CD14-positive monocyte (primary cell): ENCODE data around the gene B4GALNT4. TPM values are rescaled to one million over a fixed set of nuclear protein-coding genes. Genes with fewer than 3 reads are reported as not detected.

ENCODE experiments used
- DNase-seq, 3 donors: peaks; one replicate each; pipeline ENCODE4 v3.0.0-alpha.2; 2011 to 2022
- H2AFZ ChIP-seq: 2 replicates; pipeline ENCODE4 v1.6.0; 2012; ENCODE audit warnings: mild to moderate bottlenecking, low read depth, low read length, inconsistent platforms; ENCODE audit not compliant: insufficient read depth, poor library complexity, severe bottlenecking
- H3K27ac ChIP-seq, 2 donors: 1 replicate in 1 of 2; 2 replicates in 1 of 2; pipeline ENCODE4 v1.5.1; 2012 to 2013; ENCODE audit warnings: low read length in 2 of 2, control low read depth in 1 of 2, inconsistent platforms in 1 of 2, low read depth in 1 of 2, mild to moderate bottlenecking in 1 of 2
- H3K27me3 ChIP-seq, 2 donors: one replicate each; pipeline versions ENCODE4 v1.6.0 to v1.6.1; 2011 to 2013; ENCODE audit warnings: low read length in 2 of 2; ENCODE audit not compliant: control insufficient read depth in 2 of 2, insufficient read depth in 2 of 2
- H3K36me3 ChIP-seq, 2 donors: replicated peaks in 1 of 2; 1 replicate in 1 of 2; 2 replicates in 1 of 2; pipeline versions ENCODE4 v1.5.1 to v1.6.1; 2012 to 2013; ENCODE audit warnings: low read length in 2 of 2, control low read depth in 1 of 2, inconsistent platforms in 1 of 2, mild to moderate bottlenecking in 1 of 2; ENCODE audit not compliant: insufficient read depth in 2 of 2, control insufficient read depth in 1 of 2
- H3K4me1 ChIP-seq, 2 donors: 1 replicate in 1 of 2; 2 replicates in 1 of 2; pipeline versions ENCODE4 v1.5.1 to v1.6.1; 2012 to 2013; ENCODE audit warnings: low read length in 2 of 2, control low read depth in 1 of 2, inconsistent platforms in 1 of 2, mild to moderate bottlenecking in 1 of 2, moderate library complexity in 1 of 2; ENCODE audit not compliant: insufficient read depth in 2 of 2, control insufficient read depth in 1 of 2
- H3K4me2 ChIP-seq: replicated peaks from 2 replicates; pipeline ENCODE3; 2012; ENCODE audit warnings: low read length, moderate library complexity, mild to moderate bottlenecking; ENCODE audit not compliant: poor library complexity, severe bottlenecking; ENCODE audit errors: extremely low read depth
- H3K4me3 ChIP-seq, 3 experiments: fragments of 200-600 bp in 1 of 3; sonication (generic) in 1 of 3; replicated peaks in 1 of 3; 1 replicate in 2 of 3; 2 replicates in 1 of 3; pipeline ENCODE4 v1.5.1; 2011 to 2013; ENCODE audit warnings: low read length in 3 of 3, mild to moderate bottlenecking in 3 of 3, control low read depth in 2 of 3, low read depth in 2 of 3, inconsistent platforms in 1 of 3, moderate library complexity in 1 of 3
- H3K79me2 ChIP-seq: 2 replicates; pipeline ENCODE4 v1.6.0; 2012; ENCODE audit warnings: mild to moderate bottlenecking, control low read depth, inconsistent platforms, low read length, moderate library complexity; ENCODE audit not compliant: insufficient read depth
- H3K9ac ChIP-seq: 2 replicates; pipeline ENCODE4 v1.6.0; 2017; ENCODE audit warnings: low read length, mild to moderate bottlenecking; ENCODE audit not compliant: insufficient read depth, poor library complexity, severe bottlenecking
- H3K9me3 ChIP-seq, 2 donors: replicated peaks in 1 of 2; 1 replicate in 1 of 2; 2 replicates in 1 of 2; pipeline versions ENCODE4 v1.5.1 to v1.6.1; 2012 to 2013; ENCODE audit warnings: low read length in 2 of 2, control low read depth in 1 of 2; ENCODE audit not compliant: control insufficient read depth in 1 of 2, insufficient read depth in 1 of 2
- H4K20me1 ChIP-seq: 2 replicates; pipeline ENCODE4 v1.6.0; 2012; ENCODE audit warnings: mild to moderate bottlenecking, low read length, control low read depth, moderate library complexity; ENCODE audit not compliant: insufficient read depth
- H3K27ac Mint-ChIP-seq, 7 donors: one replicate each; pipeline ENCODE4 v1.8.0; 2020; ENCODE audit warnings: mild to moderate bottlenecking in 7 of 7, mixed read lengths in 7 of 7, moderate library complexity in 6 of 7, inconsistent platforms in 2 of 7
- H3K27me3 Mint-ChIP-seq, 3 donors: one replicate each; pipeline ENCODE4 v1.8.0; 2021 to 2022; ENCODE audit warnings: low read depth in 3 of 3, mild to moderate bottlenecking in 3 of 3, mixed read lengths in 3 of 3, moderate library complexity in 3 of 3, inconsistent platforms in 1 of 3
- H3K36me3 Mint-ChIP-seq, 2 donors: one replicate each; pipeline ENCODE4 v1.8.0; 2020; ENCODE audit warnings: mixed read lengths in 2 of 2, inconsistent platforms in 1 of 2, mild to moderate bottlenecking in 1 of 2
- H3K4me1 Mint-ChIP-seq: one replicate; pipeline ENCODE4 v1.8.0; 2020; ENCODE audit warnings: mild to moderate bottlenecking, mixed read lengths
- H3K4me3 Mint-ChIP-seq, 2 donors: one replicate each; pipeline ENCODE4 v1.8.0; 2020; ENCODE audit warnings: mild to moderate bottlenecking in 2 of 2, mixed read lengths in 2 of 2, moderate library complexity in 1 of 2
- H3K9me3 Mint-ChIP-seq, 7 donors: one replicate each; pipeline ENCODE4 v1.8.0; 2020 to 2022; ENCODE audit warnings: mixed read lengths in 7 of 7, mild to moderate bottlenecking in 6 of 7, moderate library complexity in 6 of 7, inconsistent platforms in 2 of 7
- CTCF ChIP-seq: fragments of 200-600 bp; IDR thresholded peaks from one replicate; pipeline ENCODE4 v1.8.0; 2022; ENCODE audit warnings: antibody characterized with exemption, mild to moderate bottlenecking
- WGBS: methylation state at CpG from one replicate; pipeline ENCODE4 v1.1.5; 2013; ENCODE audit warnings: missing lambda C conversion rate; ENCODE audit not compliant: insufficient coverage; 5-methylcytosine and 5-hydroxymethylcytosine counted together
- intact Hi-C, 2 donors: fragments of 100-400 bp; cut with micrococcal nuclease; formaldehyde crosslinking; loops; one replicate each; pipeline versions ENCODE4 v1.15.0 to v1.15.1; 2023
- polyA plus RNA-seq, 3 donors: library from polyadenylated mRNA; depleted of rRNA in 1 of 3; unstranded in 2 of 3; stranded (reverse) in 1 of 3; fragments of 300-500 nt in 2 of 3; fragments of >200 nt in 1 of 3; fragmentation: Illumina TruSeq in 2 of 3; gene quantifications; 1 replicate in 2 of 3; 2 replicates in 1 of 3; pipeline ENCODE4 v1.2.3, GENCODE V29; 2012 to 2021

B4GALNT4 gene
- polyA plus RNA-seq, 3 donors, result not detected

- peaks cover 0 to 2% of the 10 kb centered on the region in 2 donors for H3K36me3 ChIP-seq
- peaks cover 15% of the 10 kb centered on the region for H4K20me1 ChIP-seq
- peaks cover 16% of the 10 kb centered on the region for H3K79me2 ChIP-seq
- TF ChIP-seq CTCF, result no peak
- H3K9me3 Mint-ChIP-seq, result no peaks in the 10 kb centered on the region
- 83% methylated on average over 6 of the region's 7 CpGs for WGBS
- H3K27me3 ChIP-seq, result no peaks in the 10 kb centered on the region
- H3K4me3 ChIP-seq, result no peak overlapping the region
- H3K9ac ChIP-seq, result no peak overlapping the region
- no peak overlapping the region for H3K27ac ChIP-seq
- no peaks in the 10 kb centered on the region for H3K36me3 Mint-ChIP-seq
- peaks cover 18% of the 10 kb centered on the region for H3K4me1 Mint-ChIP-seq
- peak overlapping the region in 1 of 7 donors; percentile 18 for H3K27ac Mint-ChIP-seq
- H3K4me2 ChIP-seq, result no peak overlapping the region
- no peak for DNase-seq
- intact Hi-C loops, result loop anchor here in 1 of 2 donors (5.0 kb wide), 2 partner anchors 98 to 172 kb away; partner anchors contain the start of genes PSMD13, RNH1 and SIRT3
- H3K4me1 ChIP-seq, result peaks cover 30 to 36% of the 10 kb centered on the region in 2 donors
- H3K4me3 Mint-ChIP-seq, result no peak overlapping the region
- H3K27me3 Mint-ChIP-seq, result peaks cover 1 to 5% (median 1%) of the 10 kb centered on the region in 3 donors
- no peaks in the 10 kb centered on the region for H3K9me3 ChIP-seq
- H2AFZ ChIP-seq, result no peak overlapping the region
Measured at GRCh38 chr11:409008-409599, 39.8 kb downstream of the B4GALNT4 start.

GRCh38 chr11:409600-410483 lies 40.5 kb downstream of the B4GALNT4 start:
- intact Hi-C loops, result loop anchor here (5.0 kb wide), 3 partner anchors 37 to 173 kb away; partner anchors contain the start of genes PSMD13 (in 1 of the 2), RNH1 (in 1 of the 2) and SIRT3 (in 1 of the 2)
- H3K27ac ChIP-seq, result no peak overlapping the region

More at GRCh38 chr11:409600-410483, 40.5 kb downstream of the B4GALNT4 start:
- Mint-ChIP-seq H3K27ac (peak overlapping the region in 1 of 7 donors; percentile 8), H3K36me3 (no peaks in the 10 kb centered on the region), H3K4me1 (peaks cover 24% of the 10 kb centered on the region), H3K27me3 (peaks cover 1 to 2% (median 1%) of the 10 kb centered on the region in 3 donors), H3K4me3 (no peak overlapping the region), H3K9me3 (no peaks in the 10 kb centered on the region)
- H3K9ac ChIP-seq, result no peak overlapping the region
- peaks cover 24% of the 10 kb centered on the region for H3K79me2 ChIP-seq
- H3K4me2 ChIP-seq, result no peak overlapping the region
- H4K20me1 ChIP-seq, result peaks cover 15% of the 10 kb centered on the region
- no peaks in the 10 kb centered on the region for H3K27me3 ChIP-seq
- TF ChIP-seq CTCF, result no peak
- H3K4me3 ChIP-seq, result no peak overlapping the region
- H3K4me1 ChIP-seq, result peaks cover 35 to 42% of the 10 kb centered on the region in 2 donors
- H3K36me3 ChIP-seq, result peaks cover 0 to 2% of the 10 kb centered on the region in 2 donors
- no peaks in the 10 kb centered on the region for H3K9me3 ChIP-seq
- WGBS, result 86% methylated on average over 17 of the region's 18 CpGs
- H2AFZ ChIP-seq, result no peak overlapping the region
- no peak for DNase-seq
